GM11168 (cell line): ENCODE data around the gene SIRPD.
"Not testable (repeated sequence)": the region's sequence is repeated elsewhere in the genome, so short reads cannot be mapped to it uniquely, and the experiment has no call there.

Experiments
- in situ Hi-C: fragments of 300-500 bp; cut with MboI; formaldehyde crosslinking; loops from one replicate; pipeline ENCODE4 v1.12.0; 2022; ENCODE audit warnings: low sequenced_read_pairs; ENCODE audit not compliant: unreplicated experiment

The SIRPD gene

DNA sequence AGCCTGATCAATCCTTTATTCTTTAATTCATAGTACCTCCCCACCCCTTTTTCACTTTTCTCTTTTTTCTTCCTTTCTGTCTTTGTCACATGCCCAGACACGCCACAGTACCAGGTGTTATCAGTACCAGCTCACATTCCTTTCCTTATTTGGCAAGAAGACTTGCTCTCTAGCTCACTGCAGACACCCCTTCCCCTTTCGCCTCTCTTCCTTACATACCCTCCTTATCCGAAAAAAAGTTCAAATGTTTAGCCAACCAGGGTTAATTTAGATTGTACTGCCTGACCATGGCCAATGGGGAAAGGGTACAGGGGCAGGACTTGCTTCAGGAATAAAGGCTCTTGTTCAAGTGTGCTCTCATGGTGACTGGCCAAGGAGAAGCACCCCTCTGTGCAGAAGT lies 57.0 kb downstream of the SIRPD start:
- in situ Hi-C loops: loop anchor here (25.0 kb wide), 1 partner anchor 262 kb away; no protein-coding TSS in a partner anchor

DNA sequence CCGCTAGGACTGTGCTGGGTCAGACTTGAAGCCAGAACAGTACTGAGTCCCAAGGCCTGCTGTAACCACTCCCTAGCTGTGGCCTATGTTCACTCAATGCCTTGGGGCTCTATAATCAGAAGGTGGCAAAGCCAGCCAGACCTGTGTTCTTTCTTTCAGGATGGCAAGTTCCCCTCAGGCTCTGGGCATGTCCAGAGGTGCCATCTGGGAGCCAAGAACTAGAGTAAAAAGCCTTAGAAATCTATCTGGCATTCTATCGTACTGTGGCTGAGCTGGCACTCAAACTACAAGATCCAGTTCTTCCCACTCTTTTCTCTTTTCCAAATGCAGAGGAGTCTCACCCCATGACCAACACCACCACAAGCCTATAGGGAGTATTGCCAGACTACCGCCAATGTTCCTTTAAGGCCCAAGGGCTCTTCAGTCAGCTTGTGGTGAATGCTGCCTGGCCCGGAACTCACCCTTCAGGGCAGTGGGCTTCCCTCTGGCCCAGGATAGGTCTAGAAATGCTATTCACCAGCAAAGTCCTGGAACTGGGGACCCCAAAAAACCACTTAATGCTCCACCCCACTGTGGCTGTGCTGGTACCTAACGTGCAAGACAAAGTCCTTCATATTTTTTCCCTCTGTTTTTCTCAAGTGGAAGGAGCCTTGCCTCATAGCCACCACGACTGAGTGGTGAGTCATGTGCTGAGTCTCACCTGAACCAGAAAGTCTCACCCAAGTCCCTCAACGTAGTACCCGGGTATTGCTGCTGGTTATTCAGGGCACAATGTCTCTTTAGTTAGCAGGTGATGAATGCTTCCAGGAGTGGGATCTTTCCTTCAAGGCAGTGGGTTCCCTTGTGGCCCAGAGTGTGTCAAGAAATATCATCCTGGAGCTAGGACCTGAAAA lies 57.7 kb downstream of the SIRPD start:
- in situ Hi-C loops: loop anchor here (25.0 kb wide), 1 partner anchor 263 kb away; no protein-coding TSS in a partner anchor

DNA sequence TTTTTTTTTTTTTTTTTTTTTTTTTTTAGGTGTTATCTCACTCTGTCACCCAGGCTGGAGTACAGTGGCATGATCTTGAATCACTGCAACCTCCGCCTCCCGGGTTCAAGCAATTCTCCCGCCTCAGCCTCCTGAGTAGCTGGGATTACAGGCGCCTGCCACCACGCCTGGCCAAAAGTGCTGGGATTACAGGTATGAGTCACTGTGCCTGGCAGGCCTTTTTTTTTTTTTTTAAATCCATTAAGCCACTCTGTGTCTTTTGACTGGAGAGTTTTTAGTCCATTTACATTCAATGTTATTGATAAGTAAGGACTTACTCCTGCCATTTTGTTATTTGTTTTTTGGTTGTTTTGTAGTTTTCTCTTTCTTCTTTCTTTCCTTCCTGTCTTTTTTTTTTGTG lies 60.1 kb downstream of the SIRPD start:
- in situ Hi-C loops: not testable (repeated sequence)

DNA sequence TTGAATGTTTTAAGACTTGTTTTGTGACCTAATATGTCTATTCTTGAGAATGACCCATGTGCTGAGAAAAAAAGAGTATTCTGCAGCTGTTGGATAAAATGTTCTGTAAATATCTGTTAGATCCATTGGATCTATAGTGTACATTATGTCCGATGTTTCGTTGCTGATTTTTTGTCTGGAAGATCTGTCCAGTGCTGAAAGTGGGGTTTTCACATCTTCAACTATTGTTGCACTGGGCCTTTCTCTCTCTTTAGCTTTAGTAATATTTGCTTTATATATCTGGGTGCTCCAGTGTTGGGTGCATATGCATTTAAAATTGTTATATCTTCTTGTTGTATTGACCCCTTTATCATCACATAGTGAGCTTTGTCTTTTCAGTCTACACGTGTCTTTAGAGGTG lies 60.6 kb downstream of the SIRPD start:
- in situ Hi-C loops: no loop called here

DNA sequence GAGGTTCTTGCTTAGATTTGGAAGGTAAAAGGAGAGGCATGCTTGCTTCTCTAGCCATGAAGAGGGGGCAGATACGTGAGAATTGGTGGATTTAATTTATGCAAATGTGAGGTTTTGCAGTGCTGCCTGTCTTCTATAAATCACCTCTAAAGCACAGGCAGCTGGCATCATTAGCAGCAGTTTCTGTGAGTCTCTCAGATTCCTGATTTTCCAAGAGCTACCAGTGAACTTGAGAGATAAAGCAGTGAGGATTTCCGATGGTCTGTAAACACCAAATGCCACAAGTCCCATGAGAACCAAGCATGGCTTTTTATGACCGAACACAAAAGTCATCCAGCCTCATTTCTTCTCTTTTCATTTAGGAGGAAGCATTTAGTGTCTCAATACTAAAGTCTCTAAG lies 63.1 kb downstream of the SIRPD start:
- in situ Hi-C loops: no loop called here

DNA sequence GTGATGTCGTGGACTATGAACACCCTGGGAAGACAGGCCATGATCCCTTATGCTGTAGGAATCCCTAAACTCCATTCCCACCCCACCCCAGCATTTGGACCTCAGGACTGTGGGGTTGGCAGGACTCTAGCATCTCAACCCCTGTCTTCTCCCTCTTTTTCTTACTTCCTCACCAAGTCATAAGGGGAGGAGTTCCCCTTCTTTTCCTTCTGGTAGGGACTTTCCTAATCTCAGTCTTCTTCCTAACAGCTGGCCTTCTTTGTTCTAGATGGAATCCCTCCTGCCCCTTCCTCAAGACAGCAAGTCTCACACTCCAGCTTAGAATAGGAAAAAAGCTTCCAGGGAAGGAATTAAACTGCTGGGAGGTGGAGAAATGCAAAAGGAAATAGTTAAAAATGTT lies 64.0 kb downstream of the SIRPD start:
- in situ Hi-C loops: no loop called here

DNA sequence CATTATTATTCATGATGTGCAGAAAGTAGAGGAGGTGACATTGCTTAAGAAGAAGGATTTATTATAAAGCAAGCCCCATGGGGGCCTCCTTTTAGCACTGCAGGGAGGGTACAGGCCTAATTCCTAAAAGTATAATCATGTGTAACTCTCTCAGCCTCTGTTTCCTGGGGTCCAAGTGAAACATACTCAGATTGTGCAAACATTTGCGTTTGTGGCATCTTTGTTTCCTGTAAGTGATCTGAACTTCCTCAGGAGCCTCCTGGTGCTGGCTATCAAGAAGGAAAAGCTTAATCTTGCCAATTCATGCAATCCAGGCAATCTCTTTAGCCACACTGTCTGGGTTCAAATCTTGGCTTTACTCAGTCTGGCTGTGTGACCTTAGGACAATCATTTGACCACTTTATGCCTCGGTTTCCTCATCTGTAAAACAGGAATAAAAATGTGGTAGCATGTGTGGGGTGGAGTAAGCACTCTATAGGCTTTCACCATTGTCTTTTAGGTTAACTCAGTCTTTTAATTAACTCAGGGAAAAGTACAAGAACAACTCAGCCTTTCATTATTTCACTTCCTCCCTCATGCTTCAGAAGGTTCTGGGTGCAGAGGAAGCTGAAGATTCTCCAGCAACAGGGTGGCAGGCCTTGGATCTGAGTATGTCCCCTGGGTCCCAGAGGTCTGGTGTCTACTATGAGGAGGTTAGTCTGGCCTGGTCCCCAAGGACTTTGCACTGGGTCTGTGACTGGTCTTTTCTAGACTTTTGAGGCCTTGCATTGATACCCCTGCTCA lies 65.5 kb downstream of the SIRPD start:
- in situ Hi-C loops: no loop called here

DNA sequence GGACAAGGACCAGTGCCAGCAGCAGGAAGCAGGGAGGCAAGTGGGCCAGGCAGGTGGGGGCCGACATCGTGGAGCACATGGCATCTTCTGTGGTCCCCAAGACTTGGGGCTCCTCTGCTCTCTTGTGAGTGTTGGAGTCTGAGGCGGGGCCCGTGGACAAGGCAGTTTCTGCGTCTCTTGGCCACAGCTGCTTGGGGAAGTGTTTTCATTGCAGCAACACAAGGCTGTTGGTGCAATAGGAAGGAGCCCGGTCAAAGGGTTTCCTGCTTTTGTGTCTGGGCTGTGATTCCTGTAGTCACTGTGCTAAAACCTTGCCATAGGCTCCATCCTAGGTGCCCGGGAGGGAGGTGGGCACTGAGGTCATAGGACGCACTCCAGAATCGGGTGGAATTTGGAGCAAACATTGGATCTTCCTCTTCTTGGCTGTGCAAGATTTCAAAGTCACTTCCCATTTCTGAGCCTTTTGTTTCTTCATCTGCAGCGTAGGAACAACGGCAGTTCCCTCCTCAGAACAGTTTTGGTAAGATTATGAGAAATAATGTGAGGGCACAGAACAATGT lies 66.1 kb downstream of the SIRPD start, which contains the start of gene SIRPB2:
Gene SIRPB2 (minus strand): TSS at position 140 of the 560 bp plus-strand sequence. CDS start 61 bp downstream, at position 79.
- in situ Hi-C loops: no loop called here

DNA sequence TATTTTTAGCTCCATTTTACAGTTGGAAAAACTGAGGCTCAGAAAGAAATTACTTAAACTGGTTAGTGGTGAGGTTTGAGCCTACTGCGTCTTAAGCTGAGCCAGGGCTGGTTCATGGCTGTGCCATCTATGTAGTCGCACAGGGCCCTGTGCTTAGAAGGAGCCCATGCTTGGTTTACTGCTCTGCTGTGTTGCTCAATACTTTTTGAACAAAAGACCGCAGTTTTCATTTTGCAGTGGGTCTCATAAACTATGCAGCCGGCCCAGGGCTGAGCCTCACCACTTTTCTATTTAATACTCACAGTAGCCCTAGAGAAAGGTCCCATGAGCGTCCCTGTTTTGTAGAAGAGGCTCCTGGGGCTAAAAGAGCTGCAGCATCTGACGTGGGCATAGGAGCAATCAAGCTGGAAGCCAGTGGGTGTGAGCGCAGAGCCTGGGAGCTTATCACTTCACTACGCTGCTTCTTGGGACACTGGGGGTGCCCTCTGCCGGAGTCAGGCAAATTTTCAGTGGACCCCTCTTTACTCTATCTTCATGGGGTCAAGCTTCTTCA lies 66.8 kb downstream of the SIRPD start:
- in situ Hi-C loops: no loop called here

DNA sequence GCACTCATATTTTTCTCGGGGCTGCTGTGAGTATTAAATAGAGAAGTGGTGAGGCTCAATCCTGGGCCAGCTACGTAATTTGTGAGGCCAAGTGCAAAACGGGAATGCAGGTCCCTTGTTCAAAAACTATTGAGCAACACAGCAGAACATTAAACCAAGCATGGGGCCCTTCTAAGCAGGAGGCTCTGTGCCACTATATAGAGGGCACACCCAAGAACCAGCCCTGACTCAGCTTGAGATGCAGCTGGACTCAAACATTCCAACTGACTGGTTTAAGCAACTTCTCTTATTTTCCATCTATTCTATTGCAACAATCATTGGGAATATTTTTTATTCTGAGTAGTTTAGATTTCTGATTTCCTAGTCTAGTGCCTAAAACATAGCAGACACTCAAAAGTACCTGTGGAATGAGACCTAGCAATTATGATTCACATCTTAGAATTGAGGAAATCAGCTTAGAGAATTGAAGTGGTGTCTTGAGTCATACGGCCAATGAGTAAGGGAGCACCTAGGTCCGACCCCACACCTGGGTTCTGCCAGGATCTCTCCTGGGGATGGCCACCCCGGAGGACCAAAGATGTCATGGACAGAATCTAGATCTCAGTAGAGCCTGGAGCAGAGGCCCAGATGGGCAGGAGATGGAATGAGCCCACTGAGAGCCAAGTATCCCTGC lies 67.6 kb downstream of the SIRPD start:
- in situ Hi-C loops: no loop called here

DNA sequence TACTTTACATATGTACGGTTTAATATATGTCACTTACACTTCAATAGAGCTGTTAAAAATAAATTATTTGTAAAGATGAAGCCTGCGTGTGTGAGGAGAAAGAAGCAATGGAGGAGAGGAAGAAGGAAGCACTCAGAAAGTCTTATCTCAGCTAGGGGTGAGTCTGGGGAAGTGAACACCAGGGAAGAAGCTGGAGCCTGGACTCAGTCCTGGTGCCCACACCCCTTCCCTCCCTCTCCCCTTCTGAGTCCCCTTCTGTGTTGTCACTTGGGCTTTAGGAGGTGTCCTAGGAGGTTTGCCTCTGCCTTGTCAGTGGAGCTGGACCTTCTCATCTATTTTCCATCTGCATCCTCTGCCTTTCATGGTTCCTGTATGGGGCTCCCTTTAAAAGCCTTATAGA lies 68.2 kb downstream of the SIRPD start:
- in situ Hi-C loops: no loop called here

DNA sequence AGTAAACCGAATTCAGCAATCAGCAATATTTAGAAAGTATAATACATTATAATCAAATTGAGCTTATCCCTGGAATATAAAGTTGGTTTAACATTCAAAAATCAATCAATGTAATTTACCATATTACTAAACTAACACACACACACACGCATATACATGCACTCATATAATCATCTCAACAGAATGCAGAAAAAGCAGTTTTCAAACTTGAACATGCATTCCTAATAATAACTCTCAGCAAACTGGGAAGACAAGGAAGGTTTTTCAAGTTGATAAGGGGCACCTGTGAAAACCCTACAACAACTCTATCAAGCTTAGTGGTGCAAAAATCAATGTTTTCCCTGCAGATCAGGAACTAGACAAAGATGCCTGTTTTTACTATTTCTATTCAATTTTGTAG lies 70.9 kb downstream of the SIRPD start:
- in situ Hi-C loops: no loop called here

DNA sequence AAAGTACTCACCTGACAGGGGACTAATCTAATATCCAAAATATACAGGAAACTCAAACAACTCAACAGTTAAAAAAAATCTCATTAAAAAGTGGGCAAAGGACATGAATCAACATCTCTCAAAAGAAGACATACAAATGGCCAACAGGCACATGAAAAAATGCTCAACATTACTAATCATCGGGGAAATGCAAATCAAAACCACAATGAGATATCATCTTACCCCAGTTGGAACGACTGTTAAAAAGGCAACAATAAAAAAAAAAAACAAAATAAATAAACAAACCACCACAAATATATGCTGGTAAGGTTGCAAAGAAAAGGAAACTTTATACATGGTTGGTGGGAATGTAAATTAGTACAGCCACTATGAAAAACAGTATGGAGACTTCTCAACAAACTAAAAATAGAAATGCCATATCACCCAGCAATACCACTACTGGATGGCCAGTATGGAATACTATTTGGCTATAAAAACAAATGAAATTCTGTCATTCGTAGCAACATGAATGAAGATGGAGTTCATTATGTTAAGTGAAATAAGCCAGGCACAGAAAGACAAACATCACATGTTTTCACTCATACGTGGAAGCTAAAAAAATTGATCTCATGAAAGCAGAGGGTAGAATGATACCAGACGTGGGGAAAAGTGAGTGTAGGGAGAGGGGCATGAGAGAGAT lies 72.9 kb downstream of the SIRPD start:
- in situ Hi-C loops: no loop called here
